ENCODE measurements around the gene C4B.
"Not testable (repeated sequence)": the region's sequence is repeated elsewhere in the genome, so short reads cannot be mapped to it uniquely, and the experiment has no call there.

Gene C4B

DNA sequence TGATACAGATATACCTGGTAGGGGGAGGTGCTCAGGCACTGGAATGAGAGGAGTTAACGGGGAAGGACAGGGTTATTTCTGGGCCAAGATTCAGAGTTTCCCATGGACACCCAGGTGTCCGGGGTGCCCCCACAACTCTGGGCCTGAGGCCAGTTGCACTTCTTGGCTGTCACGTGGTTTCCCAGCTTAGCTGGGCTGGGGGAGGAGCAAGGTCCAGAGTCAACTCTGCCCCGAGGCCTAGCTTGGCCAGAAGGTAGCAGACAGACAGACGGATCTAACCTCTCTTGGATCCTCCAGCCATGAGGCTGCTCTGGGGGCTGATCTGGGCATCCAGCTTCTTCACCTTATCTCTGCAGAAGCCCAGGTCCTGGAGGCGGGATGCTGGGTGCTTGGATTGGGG is at the start of gene C4B:
TSS of gene C4B (plus strand) at position 249 of the 400 bp plus-strand sequence. CDS start at position 300, 51 bp downstream.
- not testable (repeated sequence) for H3K4me3 ChIP-seq (replicated peaks; ENCODE audit: low read depth, low read length); DNase-seq (ENCODE audit: low read depth)

DNA sequence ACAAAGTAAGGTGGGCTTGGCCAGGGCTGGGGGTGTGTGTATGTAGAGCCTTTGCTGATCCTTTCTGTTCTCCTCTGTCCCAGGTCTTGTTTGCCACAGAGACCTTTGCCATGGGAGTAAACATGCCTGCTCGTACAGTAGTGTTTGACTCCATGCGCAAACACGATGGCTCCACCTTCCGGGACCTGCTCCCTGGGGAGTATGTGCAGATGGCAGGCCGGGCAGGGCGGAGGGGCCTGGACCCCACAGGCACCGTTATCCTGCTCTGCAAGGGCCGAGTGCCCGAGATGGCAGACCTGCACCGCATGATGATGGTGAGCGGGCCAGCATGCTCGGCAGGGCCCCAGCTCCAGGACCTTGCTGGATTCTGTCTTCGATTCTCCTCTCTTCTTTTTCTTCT is 48.9 kb upstream of the C4B start:
- H3K4me3 ChIP-seq (replicated peaks; ENCODE audit: low read depth, low read length) = no peak overlapping the region
- no peak for DNase-seq (ENCODE audit: low read depth)
- TF ChIP-seq, protein P1, sequence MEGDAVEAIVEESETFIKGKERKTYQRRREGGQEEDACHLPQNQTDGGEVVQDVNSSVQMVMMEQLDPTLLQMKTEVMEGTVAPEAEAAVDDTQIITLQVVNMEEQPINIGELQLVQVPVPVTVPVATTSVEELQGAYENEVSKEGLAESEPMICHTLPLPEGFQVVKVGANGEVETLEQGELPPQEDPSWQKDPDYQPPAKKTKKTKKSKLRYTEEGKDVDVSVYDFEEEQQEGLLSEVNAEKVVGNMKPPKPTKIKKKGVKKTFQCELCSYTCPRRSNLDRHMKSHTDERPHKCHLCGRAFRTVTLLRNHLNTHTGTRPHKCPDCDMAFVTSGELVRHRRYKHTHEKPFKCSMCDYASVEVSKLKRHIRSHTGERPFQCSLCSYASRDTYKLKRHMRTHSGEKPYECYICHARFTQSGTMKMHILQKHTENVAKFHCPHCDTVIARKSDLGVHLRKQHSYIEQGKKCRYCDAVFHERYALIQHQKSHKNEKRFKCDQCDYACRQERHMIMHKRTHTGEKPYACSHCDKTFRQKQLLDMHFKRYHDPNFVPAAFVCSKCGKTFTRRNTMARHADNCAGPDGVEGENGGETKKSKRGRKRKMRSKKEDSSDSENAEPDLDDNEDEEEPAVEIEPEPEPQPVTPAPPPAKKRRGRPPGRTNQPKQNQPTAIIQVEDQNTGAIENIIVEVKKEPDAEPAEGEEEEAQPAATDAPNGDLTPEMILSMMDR (IDR thresholded peaks at IDR 0.05; ENCODE audit: low read length, missing control alignments) = no peak

- no peak for DNase-seq (ENCODE audit: low read depth)
- H3K4me3 ChIP-seq (replicated peaks; ENCODE audit: low read depth, low read length) = no peak overlapping the region
- TF ChIP-seq, protein P1 (IDR thresholded peaks at IDR 0.05; ENCODE audit: low read length, missing control alignments) = no peak
Measured at GRCh38 chr6:31966506-31966905, 48.1 kb upstream of the C4B start.

DNA sequence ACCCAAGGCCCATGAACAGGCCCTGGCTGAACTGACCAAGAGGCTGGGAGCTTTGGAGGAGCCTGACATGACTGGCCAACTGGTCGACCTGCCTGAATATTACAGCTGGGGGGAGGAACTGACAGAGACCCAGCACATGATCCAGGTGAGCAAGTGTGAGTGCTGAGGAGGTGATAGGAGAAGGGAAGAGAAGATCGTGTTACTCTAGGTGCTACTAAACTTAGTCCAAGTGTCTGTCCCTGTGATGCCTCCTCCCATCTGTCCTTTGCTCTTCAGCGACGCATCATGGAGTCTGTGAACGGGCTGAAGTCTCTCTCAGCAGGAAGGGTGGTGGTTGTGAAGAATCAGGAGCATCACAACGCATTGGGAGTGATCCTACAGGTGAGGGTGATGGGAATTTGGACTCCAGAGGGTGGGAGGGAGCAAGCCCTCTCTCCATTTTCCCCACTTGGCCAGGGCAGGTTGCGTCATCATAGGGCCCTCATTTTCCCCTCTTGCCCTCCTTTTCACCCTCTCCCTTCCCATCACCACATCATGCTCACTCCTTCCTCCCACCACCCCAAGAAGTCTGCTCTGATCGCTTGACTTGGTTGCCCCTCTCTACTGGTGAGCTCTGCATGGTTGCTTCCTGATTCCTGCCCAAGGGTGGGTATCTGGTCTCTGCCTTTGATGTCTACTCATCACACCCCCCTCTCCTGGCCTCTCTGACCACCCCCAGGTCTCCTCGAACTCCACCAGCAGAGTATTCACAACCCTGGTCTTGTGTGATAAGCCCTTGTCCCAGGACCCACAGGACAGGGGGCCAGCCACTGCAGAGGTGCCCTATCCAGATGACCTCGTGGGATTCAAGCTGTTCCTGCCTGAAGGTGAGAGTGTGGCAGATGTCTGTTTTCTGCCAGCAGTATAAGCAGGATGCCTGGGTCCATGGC is 47.3 kb upstream of the C4B start:
- DNase-seq (ENCODE audit: low read depth) = no peak
- TF ChIP-seq, protein P1 (IDR thresholded peaks at IDR 0.05; ENCODE audit: low read length, missing control alignments) = no peak
- no peak overlapping the region for H3K4me3 ChIP-seq (replicated peaks; ENCODE audit: low read depth, low read length)

DNA sequence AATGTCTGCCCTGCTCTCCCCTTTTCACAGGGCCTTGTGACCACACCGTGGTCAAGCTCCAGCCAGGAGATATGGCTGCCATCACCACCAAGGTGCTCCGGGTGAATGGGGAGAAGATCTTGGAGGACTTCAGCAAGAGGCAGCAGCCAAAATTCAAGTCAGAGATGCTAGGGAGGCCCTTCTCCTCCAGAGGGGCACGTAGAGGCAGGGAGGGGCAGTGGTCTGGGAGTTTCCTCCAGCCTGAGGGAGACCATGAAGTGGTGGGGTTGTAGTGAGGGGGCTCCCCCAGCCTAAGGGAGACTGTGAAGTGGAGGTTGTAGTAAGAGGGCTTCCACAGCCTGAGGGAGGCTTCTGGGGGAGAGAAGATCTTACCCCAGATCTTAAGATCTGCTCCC is 46.7 kb upstream of the C4B start:
- TF ChIP-seq, protein P1 (IDR thresholded peaks at IDR 0.05; ENCODE audit: low read length, missing control alignments) = no peak
- H3K4me3 ChIP-seq (replicated peaks; ENCODE audit: low read depth, low read length) = no peak overlapping the region
- no peak for DNase-seq (ENCODE audit: low read depth)

DNA sequence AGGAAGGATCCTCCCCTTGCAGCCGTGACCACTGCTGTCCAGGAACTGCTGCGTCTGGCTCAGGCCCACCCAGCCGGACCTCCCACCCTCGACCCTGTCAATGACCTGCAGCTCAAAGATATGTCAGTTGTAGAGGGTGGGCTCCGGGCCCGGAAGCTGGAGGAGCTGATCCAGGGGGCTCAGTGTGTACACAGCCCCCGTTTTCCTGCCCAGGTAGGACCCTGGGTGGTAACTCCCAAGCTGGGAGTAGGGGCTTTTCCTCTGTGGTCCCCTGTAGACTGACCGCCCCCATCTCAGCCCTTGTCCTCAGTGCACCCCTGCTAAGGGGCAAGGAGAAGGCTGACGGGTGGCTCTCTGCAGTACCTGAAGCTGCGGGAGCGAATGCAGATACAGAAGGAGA is 46.3 kb upstream of the C4B start:
- H3K4me3 ChIP-seq (replicated peaks; ENCODE audit: low read depth, low read length) = no peak overlapping the region
- TF ChIP-seq, protein P1 (IDR thresholded peaks at IDR 0.05; ENCODE audit: low read length, missing control alignments) = no peak
- no peak for DNase-seq (ENCODE audit: low read depth)

- H3K4me3 ChIP-seq (replicated peaks; ENCODE audit: low read depth, low read length) = no peak overlapping the region
- TF ChIP-seq, protein P1 (IDR thresholded peaks at IDR 0.05; ENCODE audit: low read length, missing control alignments) = no peak
- DNase-seq (ENCODE audit: low read depth) = no peak
Measured at GRCh38 chr6:31968791-31969711, 45.5 kb upstream of the C4B start.
